Measurements from ENCODE around the gene BACH1. TPM values are rescaled to one million over a fixed set of nuclear protein-coding genes. Genes with fewer than 3 reads are reported as not detected.

BACH1 gene
- total and polyA plus RNA-seq, 11 donors, result 5.3 to 83.4 (median 36.7) TPM

GRCh38 chr21:29318354-29318753, 19.6 kb downstream of the BACH1 start:
- TF ChIP-seq CTCF (IDR thresholded peaks at IDR 0.05) (no peak), POLR2A (IDR thresholded peaks at IDR 0.05) (no peak)
- Histone ChIP-seq H3K9me3 (no peaks in the 10 kb centered on the region), H3K27ac (no peak overlapping the region), H3K27me3 (no peaks in the 10 kb centered on the region), H3K4me1 (peaks cover 0 to 77% (median 58%) of the 10 kb centered on the region in 12 donors), H3K4me3 (no peak overlapping the region), H3K36me3 (peaks cover 0 to 24% (median 15%) of the 10 kb centered on the region in 9 donors)
- 70 to 76% (median 74%) methylated on average over 2 of the region's 2 CpGs for WGBS, 4 donors
- DNase-seq, result no peak
- intact Hi-C loops (cut with DNase I), result no loop called here
- ATAC-seq, result peak in 1 of 4 donors; percentile 11

GRCh38 chr21:29320031-29320430, 21.3 kb downstream of the BACH1 start:
- DNase-seq, result no peak
- intact Hi-C loops (cut with DNase I), result no loop called here
- Histone ChIP-seq H3K36me3 (peaks cover 0 to 34% (median 20%) of the 10 kb centered on the region in 9 donors), H3K4me1 (peaks cover 0 to 69% (median 41%) of the 10 kb centered on the region in 12 donors), H3K27ac (no peak overlapping the region), H3K9me3 (no peaks in the 10 kb centered on the region), H3K27me3 (no peaks in the 10 kb centered on the region), H3K4me3 (no peak overlapping the region)
- TF ChIP-seq POLR2A (IDR thresholded peaks at IDR 0.05) (no peak), CTCF (IDR thresholded peaks at IDR 0.05) (no peak)
- WGBS, 4 donors, result 79 to 84% (median 83%) methylated on average over 6 of the region's 6 CpGs
- ATAC-seq, result no peak

GRCh38 chr21:29321217-29321616, 22.5 kb downstream of the BACH1 start:
- no peak for TF ChIP-seq POLR2A (IDR thresholded peaks at IDR 0.05)
- TF ChIP-seq CTCF (IDR thresholded peaks at IDR 0.05), result no peak
- DNase-seq (no peak), ATAC-seq (no peak)
- Histone ChIP-seq H3K27ac (no peak overlapping the region), H3K36me3 (peaks cover 0 to 44% (median 21%) of the 10 kb centered on the region in 9 donors), H3K9me3 (no peaks in the 10 kb centered on the region), H3K27me3 (no peaks in the 10 kb centered on the region), H3K4me1 (peaks cover 0 to 66% (median 34%) of the 10 kb centered on the region in 12 donors), H3K4me3 (no peak overlapping the region)
- 98 to 99% (median 98%) methylated on average over 11 of the region's 11 CpGs for WGBS, 4 donors
- intact Hi-C loops (cut with DNase I), result no loop called here

- ATAC-seq, result no peak
- peaks cover 0 to 58% (median 23%) of the 10 kb centered on the region in 12 donors for H3K4me1 ChIP-seq
These were observed 23.5 kb downstream of the BACH1 start for GRCh38 chr21:29321932-29322928.

More at GRCh38 chr21:29321932-29322928, 23.5 kb downstream of the BACH1 start:
- H3K36me3 ChIP-seq, result peaks cover 0 to 54% (median 29%) of the 10 kb centered on the region in 9 donors
- H3K27me3 ChIP-seq, result no peaks in the 10 kb centered on the region
- intact Hi-C loops (cut with DNase I), result no loop called here
- 87 to 88% (median 87%) methylated on average over 11 of the region's 11 CpGs for WGBS, 4 donors
- H3K9me3 ChIP-seq, result no peaks in the 10 kb centered on the region
- no peak for TF ChIP-seq CTCF (IDR thresholded peaks at IDR 0.05)
- TF ChIP-seq POLR2A (IDR thresholded peaks at IDR 0.05), result no peak
- no peak overlapping the region for H3K27ac ChIP-seq
- no peak overlapping the region for H3K4me3 ChIP-seq
- DNase-seq, result no peak
